Naive thymus-derived CD4-positive, alpha-beta T cell (primary cell): ENCODE results near the gene KIF3B. TPM values are rescaled to one million over a fixed set of nuclear protein-coding genes. Genes with fewer than 3 reads are reported as not detected.

ENCODE experiments used
- ATAC-seq: fragments of 150-1000 bp; cut with Tn5 transposase; 2 replicates; pipeline ENCODE4 v1.10.0; 2021; ENCODE audit warnings: mild to moderate bottlenecking, moderate library complexity
- CTCF ChIA-PET: fragments of 350-600 bp; sonication (Branson Sonifier 250); formaldehyde crosslinking; loops from one replicate; lab custom pipeline; 2021; ENCODE audit warnings: antibody characterized with exemption; lab: Charles Lee
- POLR2A ChIA-PET: fragments of 350-600 bp; sonication (Branson Sonifier 250); formaldehyde crosslinking; loops from one replicate; lab custom pipeline; 2021; ENCODE audit warnings: antibody characterized with exemption, inconsistent platforms; lab: Charles Lee
- DNase-seq, 9 donors: peaks; one replicate each; pipeline versions ENCODE4 v3.0.0 to v3.0.0-alpha.2; 2020 to 2022; ENCODE audit warnings: mixed read lengths in 1 of 9
- H3K27ac ChIP-seq: one replicate; pipeline ENCODE4 v1.7.0; 2013; ENCODE audit warnings: mild to moderate bottlenecking, low read depth, low read length, moderate library complexity
- H3K27me3 ChIP-seq, 2 donors: one replicate each; pipeline ENCODE4 v1.7.0; 2013; ENCODE audit warnings: low read length in 2 of 2, mild to moderate bottlenecking in 2 of 2, moderate library complexity in 2 of 2; ENCODE audit not compliant: control insufficient read depth in 2 of 2, insufficient read depth in 2 of 2
- H3K36me3 ChIP-seq, 3 experiments: 1 replicate in 2 of 3; 2 replicates in 1 of 3; pipeline ENCODE4 v1.7.0; 2013; ENCODE audit warnings: low read length in 3 of 3, mild to moderate bottlenecking in 3 of 3, moderate library complexity in 1 of 3; ENCODE audit not compliant: insufficient read depth in 3 of 3, control insufficient read depth in 2 of 3
- H3K4me1 ChIP-seq, 2 donors: one replicate each; pipeline ENCODE4 v1.7.0; 2013; ENCODE audit warnings: low read length in 2 of 2, mild to moderate bottlenecking in 2 of 2, moderate library complexity in 1 of 2; ENCODE audit not compliant: control insufficient read depth in 2 of 2, insufficient read depth in 2 of 2
- H3K4me3 ChIP-seq: 2 replicates; pipeline ENCODE4 v1.7.0; 2013; ENCODE audit warnings: mild to moderate bottlenecking, low read length
- H3K9me3 ChIP-seq, 3 experiments: 1 replicate in 2 of 3; 2 replicates in 1 of 3; pipeline ENCODE4 v1.7.0; 2013; ENCODE audit warnings: low read length in 3 of 3; ENCODE audit not compliant: control insufficient read depth in 2 of 3
- H3K27ac Mint-ChIP-seq, 9 donors: one replicate each; pipeline ENCODE4 v1.8.0; 2020 to 2022; ENCODE audit warnings: mixed read lengths in 9 of 9, mild to moderate bottlenecking in 8 of 9, moderate library complexity in 5 of 9, inconsistent platforms in 2 of 9
- H3K27me3 Mint-ChIP-seq, 5 donors: one replicate each; pipeline ENCODE4 v1.8.0; 2021 to 2022; ENCODE audit warnings: mixed read lengths in 5 of 5, mild to moderate bottlenecking in 1 of 5
- H3K36me3 Mint-ChIP-seq, 5 donors: one replicate each; pipeline ENCODE4 v1.8.0; 2020 to 2022; ENCODE audit warnings: mixed read lengths in 5 of 5, mild to moderate bottlenecking in 3 of 5, inconsistent platforms in 1 of 5
- H3K4me1 Mint-ChIP-seq, 7 donors: one replicate each; pipeline ENCODE4 v1.8.0; 2020 to 2022; ENCODE audit warnings: mixed read lengths in 7 of 7, mild to moderate bottlenecking in 3 of 7, inconsistent platforms in 1 of 7
- H3K4me3 Mint-ChIP-seq, 10 donors: one replicate each; pipeline ENCODE4 v1.8.0; 2020 to 2022; ENCODE audit warnings: mild to moderate bottlenecking in 10 of 10, mixed read lengths in 10 of 10, moderate library complexity in 6 of 10, inconsistent platforms in 2 of 10
- H3K9me3 Mint-ChIP-seq, 11 donors: one replicate each; pipeline ENCODE4 v1.8.0; 2020 to 2022; ENCODE audit warnings: mixed read lengths in 11 of 11, mild to moderate bottlenecking in 4 of 11, inconsistent platforms in 1 of 11, moderate library complexity in 1 of 11
- intact Hi-C, 2 donors: fragments of 100-400 bp; cut with micrococcal nuclease; formaldehyde crosslinking; loops; one replicate each; pipeline ENCODE4 v1.15.1; 2023
- polyA plus RNA-seq, 2 donors: library from polyadenylated mRNA; unstranded; fragments of 300-500 nt; fragmentation: Illumina TruSeq; gene quantifications; one replicate each; pipeline ENCODE4 v1.2.3, GENCODE V29; 2021
- total RNA-seq, 6 experiments: library from RNA in 5 of 6; stranded (reverse) in 5 of 6; gene quantifications; 1 replicate in 5 of 6; 2 replicates in 1 of 6; pipeline ENCODE4 v1.2.3 and lab custom pipeline; 2021 to 2026

The KIF3B gene
- total and polyA plus RNA-seq, 7 experiments from 2014 or later: 1.5 to 19.5 (median 11.0) TPM

- H3K4me1 ChIP-seq: peaks cover 10 to 12% of the 10 kb centered on the region in 2 donors
- no peaks in the 10 kb centered on the region for H3K9me3 Mint-ChIP-seq
- H3K27me3 Mint-ChIP-seq: no peaks in the 10 kb centered on the region
- peaks cover under 1 to 81% (median under 1%) of the 10 kb centered on the region in 3 experiments for H3K36me3 ChIP-seq
- intact Hi-C loops: loop anchor here (1.0 to 5.0 kb wide), 3 partner anchors 17 to 45 kb away; partner anchors contain the start of genes PLAGL2 (in 2 of the 2), POFUT1 (in 2 of the 2) and KIF3B (in 1 of the 2)
- peak overlapping the region; percentile 25 for H3K27ac ChIP-seq
- H3K27ac Mint-ChIP-seq: peak overlapping the region; percentile 30 to 95 (median 90)
- peaks cover 0 to 65% (median 30%) of the 10 kb centered on the region in 5 donors for H3K36me3 Mint-ChIP-seq
- H3K9me3 ChIP-seq: no peaks in the 10 kb centered on the region
- H3K4me1 Mint-ChIP-seq: peaks cover 14 to 30% (median 21%) of the 10 kb centered on the region in 7 donors
- POLR2A ChIA-PET: no interaction called here
- no peaks in the 10 kb centered on the region for H3K27me3 ChIP-seq
- H3K4me3 Mint-ChIP-seq: peak overlapping the region in 5 of 10 donors; percentile 1 to 56 (median 48)
- ATAC-seq (peak; percentile 85), DNase-seq (peak in 7 of 9 donors; percentile 11 to 46 (median 42))
- CTCF ChIA-PET: interaction anchor here (0.6 to 1.2 kb wide), 3 partner anchors 8 to 13 kb away, joined by 3 read pairs; no protein-coding TSS in a partner anchor
- H3K4me3 ChIP-seq: no peak overlapping the region
Observed at GRCh38 chr20:32231847-32232246, 45.6 kb upstream of the KIF3B start.

- peak overlapping the region in 4 of 10 donors; percentile 1 to 56 (median 22) for H3K4me3 Mint-ChIP-seq
- intact Hi-C loops: loop anchor here (1.0 to 5.0 kb wide), 3 partner anchors 16 to 45 kb away; partner anchors contain the start of genes PLAGL2 (in 2 of the 2), POFUT1 (in 2 of the 2) and KIF3B (in 1 of the 2)
Observed at GRCh38 chr20:32232326-32232886, 45.0 kb upstream of the KIF3B start.

GRCh38 chr20:32233286-32233685 is 44.2 kb upstream of the KIF3B start:
- H3K4me3 ChIP-seq: no peak overlapping the region
- peaks cover 14 to 30% (median 21%) of the 10 kb centered on the region in 7 donors for H3K4me1 Mint-ChIP-seq
- peak overlapping the region in 4 of 9 donors; percentile 36 to 82 (median 72) for H3K27ac Mint-ChIP-seq
- POLR2A ChIA-PET: no interaction called here
- H3K27ac ChIP-seq: no peak overlapping the region
- H3K27me3 Mint-ChIP-seq: no peaks in the 10 kb centered on the region
- DNase-seq: no peak
- peaks cover 10 to 12% of the 10 kb centered on the region in 2 donors for H3K4me1 ChIP-seq
- no peaks in the 10 kb centered on the region for H3K27me3 ChIP-seq
- peaks cover 0 to 66% (median 31%) of the 10 kb centered on the region in 5 donors for H3K36me3 Mint-ChIP-seq
- H3K9me3 ChIP-seq: no peaks in the 10 kb centered on the region
- no peak for ATAC-seq
- CTCF ChIA-PET: no interaction called here
- intact Hi-C loops: loop anchor here in 1 of 2 donors (2.0 to 5.0 kb wide), 2 partner anchors 16 to 44 kb away; partner anchors contain the start of gene KIF3B
- no peaks in the 10 kb centered on the region for H3K9me3 Mint-ChIP-seq
- H3K36me3 ChIP-seq: peaks cover 0 to 69% (median 0%) of the 10 kb centered on the region in 3 experiments
- H3K4me3 Mint-ChIP-seq: peak overlapping the region in 1 of 10 donors; percentile 64

More at GRCh38 chr20:32232326-32232886, 45.0 kb upstream of the KIF3B start:
- ChIA-PET CTCF (interaction anchor here (0.6 to 1.2 kb wide), 2 partner anchors 10 to 12 kb away, joined by 3 read pairs; no protein-coding TSS in a partner anchor), POLR2A (no interaction called here)
- Mint-ChIP-seq H3K4me1 (peaks cover 14 to 30% (median 21%) of the 10 kb centered on the region in 7 donors), H3K9me3 (no peaks in the 10 kb centered on the region), H3K27ac (peak overlapping the region; percentile 30 to 95 (median 90)), H3K36me3 (peaks cover 0 to 68% (median 34%) of the 10 kb centered on the region in 5 donors), H3K27me3 (no peaks in the 10 kb centered on the region)
- Histone ChIP-seq H3K4me3 (no peak overlapping the region), H3K27ac (peak overlapping the region; percentile 25), H3K36me3 (peaks cover 0 to 77% (median 0%) of the 10 kb centered on the region in 3 experiments), H3K9me3 (no peaks in the 10 kb centered on the region), H3K27me3 (no peaks in the 10 kb centered on the region), H3K4me1 (peaks cover 10 to 12% of the 10 kb centered on the region in 2 donors)
- ATAC-seq (no peak), DNase-seq (no peak)

GRCh38 chr20:32234135-32234808 is 43.2 kb upstream of the KIF3B start:
- POLR2A ChIA-PET: interaction anchor here (0.6 kb wide), 1 partner anchor 22 kb away, joined by 3 read pairs; no protein-coding TSS in a partner anchor
- H3K36me3 ChIP-seq: peaks cover 0 to 59% (median 0%) of the 10 kb centered on the region in 3 experiments

GRCh38 chr20:32235331-32236047 is 42.0 kb upstream of the KIF3B start:
- H3K9me3 ChIP-seq: no peaks in the 10 kb centered on the region
- Mint-ChIP-seq H3K4me1 (peaks cover 14 to 32% (median 21%) of the 10 kb centered on the region in 7 donors), H3K27me3 (no peaks in the 10 kb centered on the region), H3K9me3 (no peaks in the 10 kb centered on the region), H3K27ac (peak overlapping the region in 1 of 9 donors; percentile 62), H3K4me3 (no peak overlapping the region), H3K36me3 (peaks cover 0 to 53% (median 25%) of the 10 kb centered on the region in 5 donors)
- H3K4me1 ChIP-seq: peaks cover 10 to 12% of the 10 kb centered on the region in 2 donors
- no peak for ATAC-seq
- H3K27me3 ChIP-seq: no peaks in the 10 kb centered on the region
- no peak overlapping the region for H3K4me3 ChIP-seq
- H3K36me3 ChIP-seq: peaks cover 0 to 54% (median 0%) of the 10 kb centered on the region in 3 experiments
- intact Hi-C loops: no loop called here
- POLR2A ChIA-PET: no interaction called here
- no peak overlapping the region for H3K27ac ChIP-seq
- CTCF ChIA-PET: no interaction called here
- no peak for DNase-seq

More at GRCh38 chr20:32234135-32234808, 43.2 kb upstream of the KIF3B start:
- intact Hi-C loops: loop anchor here in 1 of 2 donors (5.0 kb wide), 1 partner anchor 43 kb away; the partner anchor contains the start of gene KIF3B
- H3K36me3 Mint-ChIP-seq: peaks cover 0 to 58% (median 28%) of the 10 kb centered on the region in 5 donors
- peak overlapping the region in 1 of 9 donors; percentile 13 for H3K27ac Mint-ChIP-seq
- DNase-seq: no peak
- Histone ChIP-seq H3K27me3 (no peaks in the 10 kb centered on the region), H3K9me3 (no peaks in the 10 kb centered on the region), H3K4me1 (peaks cover 10 to 12% of the 10 kb centered on the region in 2 donors), H3K27ac (no peak overlapping the region), H3K4me3 (no peak overlapping the region)
- no peaks in the 10 kb centered on the region for H3K9me3 Mint-ChIP-seq
- no peaks in the 10 kb centered on the region for H3K27me3 Mint-ChIP-seq
- H3K4me3 Mint-ChIP-seq: no peak overlapping the region
- CTCF ChIA-PET: interaction anchor here (1.1 kb wide), 1 partner anchor 25 kb away, joined by 3 read pairs; no protein-coding TSS in a partner anchor
- peaks cover 14 to 30% (median 21%) of the 10 kb centered on the region in 7 donors for H3K4me1 Mint-ChIP-seq
- peak; percentile 58 for ATAC-seq
